HG03354 (cell line): ENCODE data around the gene HS6ST1.

Experiments
- ATAC-seq: cut with Tn5 transposase; IDR thresholded peaks from one replicate; pipeline ENCODE4 v1.9.1; 2021; ENCODE audit warnings: mild to moderate bottlenecking; ENCODE audit not compliant: unreplicated experiment, poor library complexity, severe bottlenecking

HS6ST1 gene

GRCh38 chr2:128318776-128319464 lies at the start of gene HS6ST1:
Gene HS6ST1 (minus strand): TSS chr2:128318868. CDS start chr2:128318563, 305 bp downstream.
- peak; percentile 63 for ATAC-seq

GRCh38 chr2:128367601-128368359 lies 49.1 kb upstream of the HS6ST1 start:
- no peak for ATAC-seq

GRCh38 chr2:128366713-128367511 lies 48.2 kb upstream of the HS6ST1 start:
- no peak for ATAC-seq

- ATAC-seq = no peak
Measured at GRCh38 chr2:128365217-128365905, 46.7 kb upstream of the HS6ST1 start.

- no peak for ATAC-seq
Measured at GRCh38 chr2:128364441-128364911, 45.8 kb upstream of the HS6ST1 start.

GRCh38 chr2:128363934-128364361 lies 45.3 kb upstream of the HS6ST1 start:
- ATAC-seq = no peak

GRCh38 chr2:128362889-128363228 lies 44.2 kb upstream of the HS6ST1 start:
- no peak for ATAC-seq

- no peak for ATAC-seq
Measured at GRCh38 chr2:128362176-128362888, 43.7 kb upstream of the HS6ST1 start.

- no peak for ATAC-seq
Measured at GRCh38 chr2:128361376-128362131, 42.9 kb upstream of the HS6ST1 start.

GRCh38 chr2:128360711-128361110 lies 42.0 kb upstream of the HS6ST1 start:
- ATAC-seq = no peak

GRCh38 chr2:128359841-128360240 lies 41.2 kb upstream of the HS6ST1 start:
- ATAC-seq = no peak

GRCh38 chr2:128358941-128359731 lies 40.5 kb upstream of the HS6ST1 start:
- ATAC-seq = no peak

- no peak for ATAC-seq
Measured at GRCh38 chr2:128357506-128358370, 39.1 kb upstream of the HS6ST1 start.

GRCh38 chr2:128356127-128356526 lies 37.5 kb upstream of the HS6ST1 start:
- no peak for ATAC-seq

- no peak for ATAC-seq
Measured at GRCh38 chr2:128354726-128355470, 36.2 kb upstream of the HS6ST1 start.

- no peak for ATAC-seq
Measured at GRCh38 chr2:128354161-128354560, 35.5 kb upstream of the HS6ST1 start.
